GM21786 (cell line): ENCODE results near the gene NDC1.
"Not testable (repeated sequence)": the region's sequence is repeated elsewhere in the genome, so short reads cannot be mapped to it uniquely, and the experiment has no call there.

ENCODE experiments used
- ATAC-seq: cut with Tn5 transposase; IDR thresholded peaks from one replicate; pipeline ENCODE4 v1.9.1; 2021; ENCODE audit not compliant: unreplicated experiment

NDC1 gene

DNA sequence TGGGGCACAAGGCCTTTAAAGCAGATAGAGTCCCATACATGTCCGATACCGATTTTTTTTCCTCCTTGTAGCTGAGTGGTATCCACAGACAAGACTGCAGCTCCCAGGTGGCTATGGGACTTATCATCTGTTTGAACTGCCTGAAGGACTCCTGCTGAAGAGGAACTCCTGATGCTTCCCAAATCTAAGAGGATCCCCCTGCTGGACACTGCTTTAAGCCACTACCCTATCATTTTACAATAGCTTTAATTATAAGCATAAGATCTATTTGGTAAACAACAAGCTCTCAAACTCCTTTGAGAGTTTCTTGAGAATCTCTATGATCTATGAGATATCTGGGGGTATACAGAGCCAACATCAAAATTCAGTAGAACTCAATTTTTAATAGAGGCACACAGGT lies 11.7 kb downstream of the NDC1 start:
- ATAC-seq = no peak

DNA sequence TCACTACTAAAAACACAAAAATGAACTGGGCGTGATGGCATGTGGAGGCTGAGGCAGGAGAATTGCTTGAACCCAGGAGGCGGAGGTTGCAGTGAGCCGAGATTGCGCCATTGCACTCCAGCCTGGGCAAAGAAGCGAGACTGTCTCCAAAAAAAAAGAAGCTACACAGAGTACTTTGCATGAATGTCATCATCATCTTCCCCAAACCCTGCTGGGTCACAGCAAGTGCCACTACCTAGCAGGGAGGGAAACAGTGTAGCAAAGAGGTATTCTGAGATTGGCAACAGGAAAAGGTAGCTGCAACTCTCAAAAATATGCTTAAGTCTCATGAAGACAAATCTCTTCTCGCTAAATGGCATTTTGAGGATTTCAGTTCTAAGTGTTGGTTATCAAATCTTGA lies 12.8 kb downstream of the NDC1 start:
- ATAC-seq = no peak

DNA sequence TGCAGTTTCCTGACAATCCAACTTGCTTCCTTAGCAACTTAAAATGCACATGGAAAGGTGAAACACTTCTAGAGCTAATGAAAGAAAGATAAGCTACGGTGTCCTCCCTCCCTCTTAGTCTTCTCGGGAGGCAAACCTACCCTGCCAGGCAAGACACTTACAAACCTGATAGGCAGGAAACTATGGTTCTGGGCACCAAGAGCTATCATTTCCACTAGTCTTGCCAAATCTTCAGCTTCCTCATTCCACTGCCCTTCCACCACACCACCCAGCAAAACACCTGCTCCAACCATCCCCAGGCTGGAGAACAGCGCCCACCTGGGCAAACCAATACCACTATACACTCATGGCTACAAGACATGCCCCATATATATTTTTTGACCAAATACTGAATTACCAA lies 15.2 kb downstream of the NDC1 start:
- ATAC-seq = no peak

DNA sequence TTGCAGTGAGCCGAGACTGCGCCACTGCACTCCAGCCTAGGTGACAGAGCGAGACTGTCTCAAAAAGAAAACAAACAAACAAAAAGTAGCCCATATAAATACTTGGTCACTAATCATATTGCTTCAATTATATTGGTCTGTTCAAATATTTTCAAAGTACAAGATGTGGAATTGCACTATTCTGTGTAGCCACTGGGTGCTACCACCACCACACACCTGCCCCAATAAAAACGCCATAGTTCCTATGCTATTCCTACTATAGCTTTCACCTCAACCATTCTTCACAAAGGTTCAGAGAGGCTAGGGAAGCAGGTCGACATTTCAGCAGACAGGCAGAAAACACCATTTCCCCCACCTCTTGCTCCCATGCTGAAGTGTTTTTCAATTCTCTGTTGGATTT lies 16.7 kb downstream of the NDC1 start:
- ATAC-seq = no peak

GRCh38 chr1:53819387-53819786 lies 18.7 kb downstream of the NDC1 start:
- ATAC-seq = no peak

- ATAC-seq = not testable (repeated sequence)
Measured at GRCh38 chr1:53816584-53816983, 21.5 kb downstream of the NDC1 start.

- not testable (repeated sequence) for ATAC-seq
Measured at GRCh38 chr1:53815484-53815883, 22.6 kb downstream of the NDC1 start.

GRCh38 chr1:53811414-53811851 lies 26.7 kb downstream of the NDC1 start:
- no peak for ATAC-seq

DNA sequence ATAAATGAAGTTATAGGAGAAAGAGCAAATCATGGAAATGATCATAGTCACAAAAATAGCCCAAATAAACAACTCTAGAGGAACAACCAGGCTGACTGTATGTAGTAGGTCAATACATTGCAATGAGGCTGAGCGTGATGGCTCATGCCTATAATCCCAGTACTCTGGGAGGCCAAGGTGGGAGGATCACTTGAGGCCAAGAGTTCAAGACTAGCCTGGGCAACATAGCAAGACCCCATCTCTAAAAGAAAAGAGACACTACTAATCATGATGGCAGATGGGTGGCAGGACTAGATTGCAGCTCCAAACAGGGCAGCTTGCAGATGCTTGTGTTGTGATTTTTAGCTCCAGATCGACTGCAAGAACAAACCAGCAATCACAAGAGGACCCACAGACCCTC lies 27.6 kb downstream of the NDC1 start:
- ATAC-seq = no peak

DNA sequence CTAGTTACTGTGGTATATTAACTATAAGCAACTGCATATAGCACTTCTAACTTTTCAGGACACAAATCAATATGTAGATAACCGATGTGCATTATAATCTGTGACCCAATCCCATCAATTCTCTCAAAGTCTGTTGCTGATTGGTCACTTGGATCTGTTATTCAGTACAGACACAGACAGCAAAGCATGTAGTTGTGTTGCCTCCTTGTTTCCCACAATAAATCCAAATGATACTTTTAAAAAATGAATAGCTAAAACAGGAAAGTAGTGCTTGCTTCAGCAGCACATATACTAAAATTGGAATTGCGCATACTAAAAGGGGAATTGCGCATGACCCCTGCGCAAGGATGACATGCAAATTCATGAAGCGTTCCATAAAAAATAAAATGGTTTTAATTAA lies 28.1 kb downstream of the NDC1 start:
- no peak for ATAC-seq

DNA sequence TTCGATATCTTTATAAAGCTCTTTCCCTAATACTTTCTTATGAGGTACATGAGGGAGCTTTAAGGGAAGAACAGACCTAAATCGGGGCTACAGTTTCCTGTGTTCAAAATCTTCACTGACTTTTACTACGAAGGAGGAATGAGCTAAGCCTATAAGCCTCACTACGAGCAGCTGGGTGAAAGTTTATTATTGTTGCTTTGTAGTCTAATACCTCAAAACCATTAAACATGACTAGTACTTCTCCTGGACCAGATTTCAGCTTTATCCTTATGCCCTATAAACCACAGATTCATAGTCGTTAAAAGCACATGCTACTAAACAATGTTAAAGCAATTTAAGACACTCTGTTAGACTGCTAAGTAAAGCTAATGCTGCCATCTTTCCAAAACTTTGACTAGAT lies 30.2 kb downstream of the NDC1 start:
- ATAC-seq = no peak

DNA sequence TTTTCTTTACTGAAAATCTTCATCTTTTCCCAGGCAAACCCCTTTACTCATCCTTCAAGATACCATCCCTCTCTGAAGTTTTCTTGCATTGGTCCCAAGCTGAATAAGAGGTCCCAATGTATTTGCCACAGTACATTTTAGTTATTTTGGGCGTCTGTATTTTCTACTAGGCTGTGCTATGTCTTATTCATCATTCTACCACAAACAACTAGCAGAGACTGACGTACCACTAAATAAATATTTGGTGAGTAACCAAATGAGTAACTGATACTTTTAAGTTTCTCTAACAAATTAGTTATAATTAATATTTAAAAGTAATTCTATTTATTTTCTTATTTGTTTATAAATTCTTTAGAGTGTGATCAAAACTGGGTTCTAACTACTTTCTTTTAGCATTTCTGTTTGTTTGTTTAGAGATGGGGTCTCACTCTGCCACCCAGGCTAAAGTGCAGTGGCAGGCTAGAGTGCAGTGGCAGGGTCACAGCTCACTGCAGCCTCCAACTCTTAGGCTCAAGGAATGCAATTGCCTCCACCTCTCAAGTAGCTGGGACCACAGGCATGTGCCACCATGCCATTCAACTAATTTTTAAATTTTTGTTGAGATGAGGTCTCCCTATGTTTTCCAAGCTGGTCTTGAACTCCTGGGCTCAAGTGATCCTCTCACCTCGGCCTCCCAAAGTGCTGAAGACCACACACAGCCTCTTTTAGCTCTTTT lies 33.1 kb downstream of the NDC1 start:
- no peak for ATAC-seq

GRCh38 chr1:53804181-53804580 lies 33.9 kb downstream of the NDC1 start:
- no peak for ATAC-seq

- ATAC-seq = no peak
Measured at GRCh38 chr1:53800621-53801020, 37.5 kb downstream of the NDC1 start.

DNA sequence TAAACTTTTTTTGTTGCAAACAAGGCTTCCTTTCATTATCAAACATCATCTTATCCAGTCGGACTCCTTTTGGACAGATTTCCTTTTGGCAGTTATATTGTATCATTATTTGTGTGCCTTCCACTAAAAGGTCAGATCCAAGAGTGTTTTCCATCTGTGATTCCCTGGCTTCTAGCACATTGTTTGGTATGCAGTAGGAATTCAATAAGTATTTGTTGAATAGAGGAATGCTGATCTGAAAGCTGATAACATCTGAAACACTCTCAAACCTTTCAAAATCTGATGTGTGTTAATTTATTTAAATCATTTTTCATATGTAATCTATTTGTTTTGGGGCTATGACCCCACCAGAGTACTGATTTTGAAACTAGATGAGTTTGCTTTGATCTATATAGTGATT lies 39.0 kb downstream of the NDC1 start:
- ATAC-seq = no peak

DNA sequence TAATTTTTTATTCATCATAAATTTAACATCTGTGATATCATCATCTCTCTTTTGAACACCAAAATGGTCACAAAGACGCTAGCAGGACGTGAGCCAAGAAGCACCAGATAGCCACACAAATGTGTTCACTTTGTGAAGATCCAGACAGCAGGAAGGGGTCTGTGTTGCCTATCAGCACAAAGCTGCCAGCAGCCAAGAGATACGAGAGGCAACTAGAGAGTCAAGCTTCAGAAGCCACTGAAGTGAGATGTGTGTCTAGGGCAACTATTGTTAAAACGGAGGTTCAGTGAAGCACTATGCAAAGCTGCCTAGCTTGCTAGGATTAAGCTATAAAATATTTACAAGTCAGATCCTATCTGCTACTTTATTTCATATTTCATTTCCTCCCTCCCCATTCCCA lies 45.3 kb downstream of the NDC1 start:
- ATAC-seq = no peak

GRCh38 chr1:53787655-53788054 lies 50.4 kb downstream of the NDC1 start:
- no peak for ATAC-seq

- ATAC-seq = no peak
Measured at GRCh38 chr1:53783056-53783455, 55.0 kb downstream of the NDC1 start.

- no peak for ATAC-seq
Measured at GRCh38 chr1:53781654-53782053, 56.4 kb downstream of the NDC1 start.

DNA sequence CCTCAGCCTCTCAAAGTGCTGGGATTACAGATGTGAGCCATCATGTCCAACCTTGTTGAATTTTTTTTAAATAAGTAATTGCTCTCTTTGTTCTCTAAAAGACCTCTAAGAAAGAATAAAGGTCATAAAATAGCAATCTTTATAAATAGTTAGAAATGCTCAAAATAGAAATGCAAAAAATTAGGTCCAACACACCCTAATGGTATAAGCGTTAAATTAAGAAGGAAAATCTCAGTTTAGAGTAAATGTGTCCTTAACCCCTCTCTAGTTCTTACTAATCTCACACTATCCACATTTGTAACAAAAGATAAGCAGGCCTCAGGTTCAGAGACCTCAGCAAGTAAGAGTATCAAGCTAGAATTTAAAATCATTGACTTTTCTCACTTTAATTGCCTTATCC lies 60.8 kb downstream of the NDC1 start:
- no peak for ATAC-seq

DNA sequence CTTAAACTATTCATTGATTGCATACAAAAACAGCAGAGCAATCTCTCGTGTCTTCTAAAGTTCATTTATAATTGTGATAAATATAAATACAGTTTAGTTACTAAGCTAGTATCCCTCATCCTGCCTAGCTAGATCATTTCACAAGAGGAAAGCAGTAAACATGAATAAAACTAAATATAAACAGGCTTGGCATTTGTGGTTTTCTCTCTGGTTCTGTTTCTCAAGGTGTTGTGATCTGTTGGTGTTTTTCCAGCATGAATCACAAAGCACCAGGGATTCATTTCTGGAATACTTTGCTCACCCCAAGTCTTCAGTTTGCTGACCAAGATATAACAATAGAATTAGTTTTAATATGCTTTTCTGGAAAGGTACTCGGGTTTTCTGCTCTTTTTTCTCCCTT lies 66.4 kb downstream of the NDC1 start:
- ATAC-seq = no peak

DNA sequence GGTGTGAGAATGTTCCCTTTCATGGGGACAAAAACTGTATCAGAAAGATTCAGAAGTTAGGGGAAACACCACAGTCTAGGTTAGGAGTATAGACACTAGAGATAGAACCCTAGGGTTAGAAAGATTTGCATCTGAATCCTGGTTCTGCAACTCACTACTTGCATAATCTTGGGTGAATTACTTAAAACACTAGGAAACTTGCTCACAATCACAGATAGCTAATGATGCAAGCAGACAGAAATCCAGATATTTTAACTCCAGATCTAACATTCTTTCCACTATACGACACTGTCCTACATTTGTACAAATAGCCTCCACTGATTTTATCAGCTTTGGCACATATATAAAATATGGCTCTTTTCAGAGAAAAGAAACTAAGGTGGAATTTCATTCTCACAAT lies 68.3 kb downstream of the NDC1 start:
- no peak for ATAC-seq

DNA sequence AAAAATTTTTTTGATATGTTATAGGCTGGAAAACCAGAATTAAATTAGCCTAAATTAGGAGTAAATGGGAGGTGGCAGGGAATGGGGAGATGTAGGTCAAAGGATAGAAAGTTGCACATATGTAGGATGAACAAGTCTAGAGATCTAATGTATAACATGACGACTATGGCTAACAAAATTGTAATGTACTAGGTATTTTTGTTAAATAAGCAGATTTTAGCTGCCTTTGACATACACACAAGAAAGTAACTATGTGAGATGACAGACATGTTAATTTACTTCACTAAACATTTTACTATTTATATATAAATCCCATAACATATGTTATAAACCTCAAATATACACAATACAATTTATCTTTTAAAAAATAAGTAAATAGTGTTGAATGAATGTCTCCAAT lies 68.9 kb downstream of the NDC1 start:
- no peak for ATAC-seq
